COR-L47 (cell line): ENCODE data around the gene BRAT1.

ENCODE experiments used
- DNase-seq: peaks from one replicate; lab custom pipeline; 2025; lab: John Stamatoyannopoulos, UW

BRAT1 gene

GRCh38 chr7:2510130-2510776 lies 45.1 kb downstream of the BRAT1 start:
- DNase-seq: no peak

GRCh38 chr7:2509298-2509906 lies 45.9 kb downstream of the BRAT1 start:
- no peak for DNase-seq

GRCh38 chr7:2508327-2509215 lies 46.8 kb downstream of the BRAT1 start:
- DNase-seq: no peak

- no peak for DNase-seq
These were observed 47.4 kb downstream of the BRAT1 start for GRCh38 chr7:2507917-2508306.

GRCh38 chr7:2507208-2507916 lies 48.0 kb downstream of the BRAT1 start:
- no peak for DNase-seq

- DNase-seq: no peak
These were observed 49.9 kb downstream of the BRAT1 start for GRCh38 chr7:2505401-2505800.

- no peak for DNase-seq
These were observed 50.4 kb downstream of the BRAT1 start for GRCh38 chr7:2504889-2505375.

GRCh38 chr7:2504128-2504888 lies 51.0 kb downstream of the BRAT1 start:
- no peak for DNase-seq

- no peak for DNase-seq
These were observed 52.0 kb downstream of the BRAT1 start for GRCh38 chr7:2503056-2503941.

GRCh38 chr7:2502647-2502966 lies 52.7 kb downstream of the BRAT1 start:
- DNase-seq: no peak

- no peak for DNase-seq
These were observed 53.2 kb downstream of the BRAT1 start for GRCh38 chr7:2501947-2502646.

- no peak for DNase-seq
These were observed 54.6 kb downstream of the BRAT1 start for GRCh38 chr7:2500701-2501100.

- no peak for DNase-seq
These were observed 55.4 kb downstream of the BRAT1 start for GRCh38 chr7:2499719-2500430.

- no peak for DNase-seq
These were observed 56.1 kb downstream of the BRAT1 start for GRCh38 chr7:2499181-2499580.

- no peak for DNase-seq
These were observed 56.6 kb downstream of the BRAT1 start for GRCh38 chr7:2498708-2499107.

- DNase-seq: no peak
These were observed 57.6 kb downstream of the BRAT1 start for GRCh38 chr7:2497500-2498336.

GRCh38 chr7:2497065-2497464 lies 58.3 kb downstream of the BRAT1 start:
- DNase-seq: no peak

- no peak for DNase-seq
These were observed 58.9 kb downstream of the BRAT1 start for GRCh38 chr7:2496375-2496774.
